Skeletal muscle tissue (tissue), 4 donors: Measurements from ENCODE around the gene TXNRD3. TPM values are rescaled to one million over a fixed set of nuclear protein-coding genes. Genes with fewer than 3 reads are reported as not detected.

ENCODE experiments used
- H3K27ac ChIP-seq: one replicate; pipeline ENCODE4 v1.7.0; 2013; ENCODE audit warnings: mild to moderate bottlenecking, low read depth, low read length, inconsistent platforms
- H3K27me3 ChIP-seq, 3 donors: one replicate each; pipeline ENCODE4 v1.7.0; 2013; ENCODE audit warnings: low read length in 3 of 3; ENCODE audit not compliant: control insufficient read depth in 3 of 3, insufficient read depth in 3 of 3
- H3K36me3 ChIP-seq, 3 donors: one replicate each; pipeline ENCODE4 v1.7.0; 2013; ENCODE audit warnings: low read length in 3 of 3; ENCODE audit not compliant: control insufficient read depth in 3 of 3, insufficient read depth in 3 of 3
- H3K4me1 ChIP-seq, 3 donors: one replicate each; pipeline ENCODE4 v1.7.0; 2013; ENCODE audit warnings: low read length in 3 of 3, mild to moderate bottlenecking in 3 of 3; ENCODE audit not compliant: control insufficient read depth in 3 of 3, insufficient read depth in 3 of 3
- H3K4me3 ChIP-seq, 3 donors: one replicate each; pipeline ENCODE4 v1.7.0; 2013; ENCODE audit warnings: low read length in 3 of 3
- H3K9ac ChIP-seq, 3 donors: one replicate each; pipeline ENCODE4 v1.7.0; 2013; ENCODE audit warnings: low read length in 3 of 3, mild to moderate bottlenecking in 3 of 3, moderate library complexity in 2 of 3, low read depth in 1 of 3
- H3K9me3 ChIP-seq, 3 donors: one replicate each; pipeline ENCODE4 v1.7.0; 2013; ENCODE audit warnings: low read length in 3 of 3; ENCODE audit not compliant: control insufficient read depth in 3 of 3
- total RNA-seq: library from RNA; depleted of rRNA; stranded (reverse); fragments of >200 nt; gene quantifications from one replicate; pipeline ENCODE4 v1.2.3, GENCODE V29; 2014
- donor health status: Osteomylitis.

The TXNRD3 gene
- total RNA-seq = 16.2 TPM

GRCh38 chr3:126654571-126655383 is at the start of gene TXNRD3:
Gene TXNRD3, minus strand, starts transcription at chr3:126655124.
- Histone ChIP-seq H3K27me3 (no peaks in the 10 kb centered on the region), H3K9me3 (no peaks in the 10 kb centered on the region), H3K9ac (peak within 1 kb of the TSS; percentile 73 to 89 (median 83)), H3K36me3 (no peaks in the 10 kb centered on the region), H3K27ac (peak within 1 kb of the TSS; percentile 80), H3K4me3 (peak within 1 kb of the TSS; percentile 82 to 85 (median 83)), H3K4me1 (peaks cover 3 to 5% (median 4%) of the 10 kb centered on the region in 3 donors)

- Histone ChIP-seq H3K9ac (peak within 1 kb of the TSS; percentile 73 to 83 (median 76)), H3K27me3 (peaks cover 0 to 10% (median 5%) of the 10 kb centered on the region in 3 donors), H3K9me3 (no peaks in the 10 kb centered on the region), H3K4me3 (peak within 1 kb of the TSS; percentile 82 to 93 (median 93)), H3K4me1 (peaks cover 10 to 13% (median 11%) of the 10 kb centered on the region in 3 donors), H3K36me3 (no peaks in the 10 kb centered on the region), H3K27ac (no peak within 1 kb of the TSS)
These were observed 48.9 kb upstream of the TXNRD3 start, which contains the start of gene CHCHD6 for GRCh38 chr3:126703512-126704493. Gene CHCHD6, plus strand, starts transcription at chr3:126704240. Its CDS starts 73 bp downstream, at chr3:126704313.

DNA sequence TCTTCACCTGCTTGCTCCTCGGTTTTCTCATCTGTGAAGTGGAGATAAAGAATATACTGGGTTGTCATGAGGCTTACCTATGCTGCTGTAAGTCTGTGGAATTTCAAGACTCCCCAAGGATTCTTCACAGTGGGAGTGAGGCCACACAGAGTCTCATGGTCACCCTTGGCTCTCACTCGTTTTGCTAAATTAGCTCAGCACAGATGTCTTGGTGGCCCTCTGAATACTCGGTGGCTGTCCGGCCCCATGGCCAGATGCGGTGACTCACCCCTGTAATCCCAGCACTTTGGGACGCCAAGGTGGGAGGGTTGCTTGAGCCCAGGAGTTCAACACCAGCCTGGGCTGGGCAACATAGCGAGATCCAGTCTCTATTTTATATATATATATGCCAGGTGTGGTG is 44.1 kb upstream of the TXNRD3 start:
- peaks cover 5% of the 10 kb centered on the region in 3 donors for H3K4me1 ChIP-seq
- no peaks in the 10 kb centered on the region for H3K9me3 ChIP-seq
- H3K4me3 ChIP-seq = no peak overlapping the region
- no peak overlapping the region for H3K9ac ChIP-seq
- H3K27me3 ChIP-seq = peaks cover 0 to 14% (median 11%) of the 10 kb centered on the region in 3 donors
- H3K27ac ChIP-seq = no peak overlapping the region
- H3K36me3 ChIP-seq = no peaks in the 10 kb centered on the region

DNA sequence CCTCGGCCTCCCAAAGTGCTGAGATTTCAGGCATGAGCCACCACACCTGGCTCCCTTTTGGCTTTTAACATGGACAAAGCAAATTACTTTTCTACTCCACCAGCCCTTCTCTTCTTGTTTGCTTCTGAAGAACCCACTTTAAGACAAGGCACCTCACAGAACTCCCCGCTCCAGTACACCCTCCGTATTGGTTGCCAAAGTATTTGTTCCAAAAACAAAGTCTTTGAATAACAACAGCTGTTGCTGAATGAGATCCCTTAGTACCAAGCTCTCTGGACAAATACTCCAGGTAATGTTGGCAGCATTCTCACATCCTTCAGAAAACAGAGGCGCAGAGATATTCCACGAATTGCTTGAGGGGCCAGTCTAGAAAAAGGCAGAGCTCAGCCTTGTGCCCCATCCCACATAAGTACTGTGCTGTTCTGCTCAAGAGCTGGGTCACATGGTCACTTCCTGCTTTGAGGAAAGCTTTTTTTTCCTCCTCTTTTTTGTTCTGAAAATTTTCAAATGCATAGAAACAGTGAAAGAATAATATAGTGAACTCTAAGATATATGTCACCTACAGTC is 41.9 kb upstream of the TXNRD3 start:
- H3K9ac ChIP-seq = no peak overlapping the region
- H3K4me3 ChIP-seq = no peak overlapping the region
- no peaks in the 10 kb centered on the region for H3K9me3 ChIP-seq
- peaks cover 8 to 22% (median 21%) of the 10 kb centered on the region in 3 donors for H3K27me3 ChIP-seq
- no peaks in the 10 kb centered on the region for H3K4me1 ChIP-seq
- no peaks in the 10 kb centered on the region for H3K36me3 ChIP-seq
- no peak overlapping the region for H3K27ac ChIP-seq

- Histone ChIP-seq H3K27ac (no peak overlapping the region), H3K27me3 (peaks cover 8 to 17% (median 13%) of the 10 kb centered on the region in 3 donors), H3K9me3 (no peaks in the 10 kb centered on the region), H3K9ac (no peak overlapping the region), H3K36me3 (no peaks in the 10 kb centered on the region), H3K4me1 (no peaks in the 10 kb centered on the region), H3K4me3 (no peak overlapping the region)
These were observed 39.0 kb upstream of the TXNRD3 start for GRCh38 chr3:126693921-126694320.

- Histone ChIP-seq H3K27me3 (peaks cover 8 to 15% (median 10%) of the 10 kb centered on the region in 3 donors), H3K9ac (no peak overlapping the region), H3K9me3 (no peaks in the 10 kb centered on the region), H3K4me1 (no peaks in the 10 kb centered on the region), H3K36me3 (no peaks in the 10 kb centered on the region), H3K4me3 (no peak overlapping the region), H3K27ac (no peak overlapping the region)
These were observed 37.9 kb upstream of the TXNRD3 start for GRCh38 chr3:126692858-126693257.

GRCh38 chr3:126691765-126692164 is 36.8 kb upstream of the TXNRD3 start:
- Histone ChIP-seq H3K9ac (no peak overlapping the region), H3K9me3 (no peaks in the 10 kb centered on the region), H3K27me3 (peaks cover 8 to 15% (median 10%) of the 10 kb centered on the region in 3 donors), H3K4me1 (no peaks in the 10 kb centered on the region), H3K4me3 (no peak overlapping the region), H3K36me3 (no peaks in the 10 kb centered on the region), H3K27ac (no peak overlapping the region)

- Histone ChIP-seq H3K36me3 (no peaks in the 10 kb centered on the region), H3K4me3 (no peak overlapping the region), H3K4me1 (peaks cover 0 to 3% (median 0%) of the 10 kb centered on the region in 3 donors), H3K27ac (no peak overlapping the region), H3K9ac (no peak overlapping the region), H3K27me3 (no peaks in the 10 kb centered on the region), H3K9me3 (no peaks in the 10 kb centered on the region)
These were observed 30.6 kb upstream of the TXNRD3 start for GRCh38 chr3:126685493-126685892.

GRCh38 chr3:126685021-126685420 is 30.1 kb upstream of the TXNRD3 start:
- H3K27ac ChIP-seq = no peak overlapping the region
- no peaks in the 10 kb centered on the region for H3K36me3 ChIP-seq
- H3K9me3 ChIP-seq = no peaks in the 10 kb centered on the region
- no peaks in the 10 kb centered on the region for H3K27me3 ChIP-seq
- no peak overlapping the region for H3K4me3 ChIP-seq
- peaks cover 0 to 3% (median 0%) of the 10 kb centered on the region in 3 donors for H3K4me1 ChIP-seq
- no peak overlapping the region for H3K9ac ChIP-seq
